ENCODE measurements around the gene ZBTB39.

ZBTB39 gene

DNA sequence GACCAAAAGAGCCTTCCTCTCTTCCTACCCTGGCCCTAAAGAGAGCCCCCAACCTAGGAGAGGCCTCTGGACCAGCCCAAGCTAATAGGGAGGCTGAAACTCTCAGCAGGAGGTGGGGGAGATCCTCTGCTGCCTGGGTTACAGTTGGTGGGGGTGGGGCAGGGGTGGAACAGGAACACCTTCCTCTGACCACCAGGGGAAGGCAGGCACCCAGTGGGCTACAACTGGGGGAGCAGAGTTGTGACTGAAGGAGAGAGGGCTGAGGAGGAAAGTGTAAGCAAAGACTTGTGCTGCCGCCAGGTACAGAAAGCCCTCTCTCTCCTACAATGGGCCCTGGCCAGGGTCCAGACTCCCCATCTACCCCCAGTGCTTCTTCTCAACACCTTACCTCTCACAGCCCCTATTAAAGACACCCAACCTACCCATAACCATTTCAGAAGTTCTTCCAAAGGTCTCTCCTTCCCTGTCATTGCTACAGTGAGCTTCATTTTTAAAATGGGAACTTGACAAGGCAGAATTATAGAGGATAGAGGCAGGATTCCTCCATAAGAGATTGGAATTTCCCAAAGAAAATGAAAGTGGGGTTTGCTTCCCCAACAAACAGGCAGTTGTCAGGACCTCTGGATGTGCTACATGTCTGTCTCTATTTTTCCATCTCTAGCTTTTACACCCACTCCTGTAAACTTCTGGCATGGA lies 42.2 kb upstream of the ZBTB39 start:
- in situ Hi-C loops (cut with HindIII; ENCODE audit: low sequenced_read_pairs): no loop called here
- TF ChIP-seq, protein P1, sequence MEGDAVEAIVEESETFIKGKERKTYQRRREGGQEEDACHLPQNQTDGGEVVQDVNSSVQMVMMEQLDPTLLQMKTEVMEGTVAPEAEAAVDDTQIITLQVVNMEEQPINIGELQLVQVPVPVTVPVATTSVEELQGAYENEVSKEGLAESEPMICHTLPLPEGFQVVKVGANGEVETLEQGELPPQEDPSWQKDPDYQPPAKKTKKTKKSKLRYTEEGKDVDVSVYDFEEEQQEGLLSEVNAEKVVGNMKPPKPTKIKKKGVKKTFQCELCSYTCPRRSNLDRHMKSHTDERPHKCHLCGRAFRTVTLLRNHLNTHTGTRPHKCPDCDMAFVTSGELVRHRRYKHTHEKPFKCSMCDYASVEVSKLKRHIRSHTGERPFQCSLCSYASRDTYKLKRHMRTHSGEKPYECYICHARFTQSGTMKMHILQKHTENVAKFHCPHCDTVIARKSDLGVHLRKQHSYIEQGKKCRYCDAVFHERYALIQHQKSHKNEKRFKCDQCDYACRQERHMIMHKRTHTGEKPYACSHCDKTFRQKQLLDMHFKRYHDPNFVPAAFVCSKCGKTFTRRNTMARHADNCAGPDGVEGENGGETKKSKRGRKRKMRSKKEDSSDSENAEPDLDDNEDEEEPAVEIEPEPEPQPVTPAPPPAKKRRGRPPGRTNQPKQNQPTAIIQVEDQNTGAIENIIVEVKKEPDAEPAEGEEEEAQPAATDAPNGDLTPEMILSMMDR (IDR thresholded peaks at IDR 0.05; ENCODE audit: low read depth, low read length): no peak
- H3K4me3 ChIP-seq (ENCODE audit: low read depth, low read length): no peak overlapping the region
- no peak for DNase-seq (ENCODE audit: low read depth, low spot score)

DNA sequence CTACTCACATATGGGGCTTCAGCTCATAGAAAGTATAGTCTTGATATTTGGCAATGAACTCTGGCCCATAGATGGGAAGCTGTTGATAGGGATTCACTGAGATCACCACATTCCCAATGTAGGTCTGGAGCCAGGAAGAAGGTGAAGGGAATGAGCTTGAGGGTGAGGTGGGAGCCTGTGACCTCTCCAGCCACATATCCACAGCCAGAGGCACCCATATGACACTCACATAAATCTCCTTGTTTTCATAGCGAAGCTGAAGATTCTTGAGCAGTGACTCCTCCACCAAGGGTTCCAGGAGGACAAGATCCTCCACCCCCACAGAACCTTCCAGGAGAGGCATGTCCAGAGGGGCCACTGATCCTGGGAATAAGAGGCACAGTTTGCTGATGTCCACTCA lies 41.6 kb upstream of the ZBTB39 start:
- H3K4me3 ChIP-seq (ENCODE audit: low read depth, low read length): no peak overlapping the region
- no peak for DNase-seq (ENCODE audit: low read depth, low spot score)
- TF ChIP-seq, protein P1 (IDR thresholded peaks at IDR 0.05; ENCODE audit: low read depth, low read length): no peak
- in situ Hi-C loops (cut with HindIII; ENCODE audit: low sequenced_read_pairs): no loop called here

DNA sequence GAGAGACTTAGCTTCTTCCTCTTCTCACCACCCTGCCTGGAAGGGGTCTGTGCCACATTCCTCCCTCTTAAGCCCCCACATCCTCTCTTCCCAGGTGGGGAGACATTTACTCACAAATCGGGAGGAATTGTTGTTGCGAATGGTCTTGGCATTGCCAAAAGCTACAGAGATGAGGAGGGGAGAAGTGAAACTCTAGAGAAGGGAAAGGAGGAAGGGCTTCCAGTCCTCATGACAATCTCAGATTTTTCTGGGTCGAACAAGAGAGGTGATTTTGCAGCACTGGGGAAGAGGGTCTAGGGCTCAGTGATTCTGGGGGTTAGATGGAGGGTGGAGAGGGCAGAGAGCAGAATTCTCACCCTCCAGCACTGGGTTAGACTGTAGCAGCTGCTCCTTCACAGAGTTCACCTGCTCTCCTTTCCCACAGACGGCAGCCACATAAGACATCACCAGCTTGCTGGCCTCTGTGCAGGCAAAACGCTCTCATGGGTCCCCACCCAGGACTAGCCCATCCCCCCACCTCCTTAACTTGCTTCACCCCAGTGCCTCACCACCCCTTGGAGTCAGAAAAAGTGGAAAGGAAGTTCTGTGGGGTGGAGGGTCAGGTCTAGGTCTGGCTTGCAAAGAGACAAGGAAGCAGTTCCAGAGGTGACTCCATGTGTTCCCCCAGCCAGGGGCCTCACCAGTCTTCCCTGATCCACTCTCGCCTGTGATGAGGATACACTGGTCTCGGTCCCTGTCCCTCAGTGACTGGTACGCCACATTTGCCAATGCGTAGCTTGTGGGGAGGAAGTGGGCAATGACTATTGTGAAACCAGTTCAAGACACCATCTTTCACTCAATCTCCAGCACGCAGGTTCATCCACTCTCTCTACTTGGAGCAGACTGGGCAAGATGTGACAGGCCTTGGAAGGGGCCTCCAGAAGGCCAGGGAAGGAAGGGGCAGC lies 40.9 kb upstream of the ZBTB39 start:
- TF ChIP-seq, protein P1 (IDR thresholded peaks at IDR 0.05; ENCODE audit: low read depth, low read length): no peak
- no peak overlapping the region for H3K4me3 ChIP-seq (ENCODE audit: low read depth, low read length)
- in situ Hi-C loops (cut with HindIII; ENCODE audit: low sequenced_read_pairs): no loop called here
- DNase-seq (ENCODE audit: low read depth, low spot score): no peak

DNA sequence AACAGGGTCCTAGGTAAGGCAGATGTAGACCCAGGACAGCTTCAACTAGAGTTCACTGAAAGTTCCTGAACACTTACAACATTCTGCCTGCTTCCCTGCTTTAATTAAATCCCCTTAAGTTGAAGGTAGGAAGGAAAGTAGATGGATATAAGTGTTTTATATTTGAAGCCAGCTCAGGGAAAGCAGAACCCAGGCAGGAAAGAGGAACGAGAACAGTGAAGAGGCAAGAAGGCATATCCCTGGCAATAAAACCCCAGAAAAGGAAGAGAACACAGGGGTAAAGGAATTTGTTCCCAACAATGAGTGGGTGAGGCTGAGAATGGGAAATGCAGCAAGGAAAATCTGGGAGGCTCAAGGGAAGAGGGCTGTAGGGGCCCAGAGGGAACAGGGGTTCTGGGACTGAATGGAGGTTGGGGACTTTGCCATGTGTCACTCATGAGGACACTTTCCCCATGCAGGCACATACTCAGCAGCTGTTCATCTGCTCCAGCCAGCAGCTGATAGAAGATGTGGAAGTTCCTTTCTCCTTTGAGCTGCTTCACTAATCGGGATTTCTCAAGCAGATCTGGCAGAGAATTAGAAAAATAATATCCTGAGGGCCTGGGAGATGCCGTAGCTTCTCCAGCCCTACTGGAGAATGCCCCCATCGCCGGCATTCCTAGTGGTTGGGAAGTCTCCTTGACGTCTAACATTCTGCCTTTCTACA lies 39.9 kb upstream of the ZBTB39 start:
- in situ Hi-C loops (cut with HindIII; ENCODE audit: low sequenced_read_pairs): no loop called here
- DNase-seq (ENCODE audit: low read depth, low spot score): no peak
- no peak overlapping the region for H3K4me3 ChIP-seq (ENCODE audit: low read depth, low read length)
- TF ChIP-seq, protein P1 (IDR thresholded peaks at IDR 0.05; ENCODE audit: low read depth, low read length): no peak

DNA sequence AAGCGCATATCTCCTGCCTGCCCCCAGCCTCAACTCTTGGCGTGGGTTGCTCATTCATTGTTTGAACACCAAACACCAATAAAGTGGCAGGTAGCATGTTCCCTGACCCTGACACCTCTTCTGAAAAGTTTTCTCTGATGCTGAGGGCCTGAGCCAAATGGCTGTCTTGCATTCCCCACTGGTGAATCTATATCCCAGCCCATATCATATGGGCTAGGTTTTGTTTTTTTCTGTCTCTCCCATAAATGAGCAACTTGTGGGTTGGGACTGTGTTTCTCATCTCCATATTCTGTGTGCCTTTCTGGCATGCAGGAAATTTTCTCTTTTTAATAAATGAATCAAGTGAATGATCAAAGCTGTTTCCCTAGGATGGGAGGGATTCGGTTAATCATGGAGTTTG lies 38.5 kb upstream of the ZBTB39 start:
- no peak overlapping the region for H3K4me3 ChIP-seq (ENCODE audit: low read depth, low read length)
- TF ChIP-seq, protein P1 (IDR thresholded peaks at IDR 0.05; ENCODE audit: low read depth, low read length): no peak
- in situ Hi-C loops (cut with HindIII; ENCODE audit: low sequenced_read_pairs): no loop called here
- DNase-seq (ENCODE audit: low read depth, low spot score): no peak

DNA sequence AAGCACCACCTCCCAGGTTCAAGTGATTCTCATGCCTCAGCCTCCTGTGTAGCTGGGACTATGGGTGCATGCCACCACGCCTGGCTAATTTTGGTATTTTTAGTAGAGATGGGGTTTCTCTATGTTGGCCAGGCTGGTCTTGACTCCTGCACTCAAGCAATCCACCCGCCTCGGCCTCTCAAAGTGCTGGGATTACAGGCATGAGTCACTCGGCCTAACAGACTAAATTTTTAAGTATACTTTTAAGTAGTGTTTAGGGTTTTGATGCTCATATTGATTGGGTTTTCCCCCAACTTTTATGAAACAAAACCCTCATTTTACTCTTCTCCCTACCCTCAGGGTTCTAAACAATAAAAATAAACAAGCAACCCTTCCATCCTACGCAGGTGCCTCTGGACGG lies 38.1 kb upstream of the ZBTB39 start:
- in situ Hi-C loops (cut with HindIII; ENCODE audit: low sequenced_read_pairs): no loop called here
- no peak overlapping the region for H3K4me3 ChIP-seq (ENCODE audit: low read depth, low read length)
- TF ChIP-seq, protein P1 (IDR thresholded peaks at IDR 0.05; ENCODE audit: low read depth, low read length): no peak
- no peak for DNase-seq (ENCODE audit: low read depth, low spot score)

Data from astrocyte of the spinal cord (primary cell).